ENCODE results near the gene KRTAP5-2.

GRCh38 chr11:1568441-1568911, 29.6 kb downstream of the KRTAP5-2 start:
- TF ChIP-seq CTCF (IDR thresholded peaks at IDR 0.05) = no peak
- TF ChIP-seq POLR2A (IDR thresholded peaks at IDR 0.05) = no peak
